Activated CD8-positive, alpha-beta T cell treated with anti-CD3 and anti-CD28 coated beads for 36 hours (primary cell): ENCODE results near the gene GJA4. TPM values are rescaled to one million over a fixed set of nuclear protein-coding genes. Genes with fewer than 3 reads are reported as not detected.

Source experiments
- ATAC-seq: fragments of 200-7000 bp; cut with Tn5 transposase; one replicate; pipeline ENCODE4 v1.10.0; 2021; ENCODE audit warnings: mild to moderate bottlenecking, moderate library complexity
- CTCF ChIA-PET: fragments of 350-600 bp; sonication (Branson Sonifier 250); formaldehyde crosslinking; loops from one replicate; lab custom pipeline; 2021; ENCODE audit warnings: antibody characterized with exemption; lab: Charles Lee
- POLR2A ChIA-PET: fragments of 350-600 bp; sonication (Branson Sonifier 250); formaldehyde crosslinking; loops from one replicate; lab custom pipeline; 2021; ENCODE audit warnings: antibody characterized with exemption; lab: Charles Lee
- DNase-seq: peaks from one replicate; pipeline ENCODE4 v3.0.0-alpha.2; 2020
- H3K27ac Mint-ChIP-seq: one replicate; pipeline ENCODE4 v1.8.0; 2021; ENCODE audit warnings: mild to moderate bottlenecking, mixed read lengths
- H3K27me3 Mint-ChIP-seq: one replicate; pipeline ENCODE4 v1.8.0; 2021; ENCODE audit warnings: mixed read lengths
- H3K36me3 Mint-ChIP-seq: one replicate; pipeline ENCODE4 v1.8.0; 2021; ENCODE audit warnings: low read depth, mixed read lengths
- H3K4me1 Mint-ChIP-seq: one replicate; pipeline ENCODE4 v1.8.0; 2021; ENCODE audit warnings: low read depth, mixed read lengths
- H3K4me3 Mint-ChIP-seq: one replicate; pipeline ENCODE4 v1.8.0; 2021; ENCODE audit warnings: mild to moderate bottlenecking, moderate library complexity, mixed read lengths
- H3K9me3 Mint-ChIP-seq: one replicate; pipeline ENCODE4 v1.8.0; 2021; ENCODE audit warnings: mixed read lengths
- CTCF ChIP-seq: fragments of 200-600 bp; IDR thresholded peaks from one replicate; pipeline ENCODE4 v1.8.0; 2022; ENCODE audit warnings: antibody characterized with exemption, mild to moderate bottlenecking
- intact Hi-C: fragments of 100-400 bp; cut with micrococcal nuclease; formaldehyde crosslinking; loops from one replicate; pipeline ENCODE4 v1.10.0; 2022
- total RNA-seq, 2 experiments: library from RNA; stranded (reverse); gene quantifications; one replicate each; pipeline ENCODE4 v1.2.3, GENCODE V29; 2021

The GJA4 gene
- total RNA-seq, 2 experiments from 2014 or later: not detected

DNA sequence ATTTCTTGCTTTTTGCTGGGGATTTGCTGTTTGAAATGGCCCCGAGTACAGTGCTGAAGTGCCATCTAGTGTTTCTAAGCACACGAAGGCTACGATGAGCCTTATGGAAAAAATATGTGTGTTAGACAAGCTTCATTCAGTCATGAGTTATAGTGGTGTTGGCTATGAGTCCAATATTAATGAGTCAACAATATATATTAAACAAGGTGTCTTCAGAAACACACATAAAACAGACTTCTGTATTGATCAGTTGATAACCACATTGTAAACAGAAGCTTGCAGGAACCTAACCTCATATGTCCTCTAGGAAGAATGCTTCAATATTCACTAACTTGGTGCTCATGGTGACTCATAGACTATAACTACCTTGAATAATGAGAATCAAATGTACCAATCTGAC is 39.6 kb upstream of the GJA4 start:
- ChIA-PET POLR2A (interaction anchor here (0.5 to 0.7 kb wide), 2 partner anchors 430 to 632 kb away, joined by 4 read pairs; no protein-coding TSS in a partner anchor), CTCF (interaction anchor here (2.9 kb wide), 1 partner anchor 10 kb away, joined by 21 read pairs; no protein-coding TSS in a partner anchor)
- no peak for TF ChIP-seq CTCF
- Mint-ChIP-seq H3K4me3 (no peak overlapping the region), H3K27ac (no peak overlapping the region), H3K27me3 (no peaks in the 10 kb centered on the region), H3K9me3 (no peaks in the 10 kb centered on the region), H3K4me1 (no peaks in the 10 kb centered on the region), H3K36me3 (no peaks in the 10 kb centered on the region)
- no peak for DNase-seq
- no peak for ATAC-seq
- intact Hi-C loops: no loop called here

GRCh38 chr1:34754964-34755637 is 37.7 kb upstream of the GJA4 start, which contains the start of gene GJB5:
TSS of gene GJB5 (plus strand) at chr1:34755047. CDS start at chr1:34757331, 2,284 bp downstream.
- ChIA-PET POLR2A (interaction anchor here (1.1 kb wide), 1 partner anchor 9 kb away, joined by 3 read pairs; no protein-coding TSS in a partner anchor), CTCF (no interaction called here)
- ATAC-seq (no peak), DNase-seq (no peak)
- no peak within 1 kb of the TSS for H3K4me3 Mint-ChIP-seq
- H3K36me3 Mint-ChIP-seq: no peaks in the 10 kb centered on the region
- H3K27me3 Mint-ChIP-seq: no peaks in the 10 kb centered on the region
- H3K9me3 Mint-ChIP-seq: no peaks in the 10 kb centered on the region
- TF ChIP-seq CTCF: no peak
- intact Hi-C loops: no loop called here
- no peaks in the 10 kb centered on the region for H3K4me1 Mint-ChIP-seq
- H3K27ac Mint-ChIP-seq: no peak within 1 kb of the TSS

- no peaks in the 10 kb centered on the region for H3K27me3 Mint-ChIP-seq
- ATAC-seq (no peak), DNase-seq (no peak)
- no peaks in the 10 kb centered on the region for H3K9me3 Mint-ChIP-seq
- H3K27ac Mint-ChIP-seq: no peak overlapping the region
- no peaks in the 10 kb centered on the region for H3K36me3 Mint-ChIP-seq
- H3K4me1 Mint-ChIP-seq: no peaks in the 10 kb centered on the region
- ChIA-PET POLR2A (interaction anchor here (1.1 kb wide), 1 partner anchor 9 kb away, joined by 3 read pairs; no protein-coding TSS in a partner anchor), CTCF (no interaction called here)
- no peak for TF ChIP-seq CTCF
- H3K4me3 Mint-ChIP-seq: no peak overlapping the region
- intact Hi-C loops: no loop called here
These were observed 36.8 kb upstream of the GJA4 start for GRCh38 chr1:34755961-34756360.

- Mint-ChIP-seq H3K36me3 (no peaks in the 10 kb centered on the region), H3K27ac (no peak overlapping the region), H3K4me3 (no peak overlapping the region), H3K9me3 (no peaks in the 10 kb centered on the region), H3K4me1 (no peaks in the 10 kb centered on the region), H3K27me3 (no peaks in the 10 kb centered on the region)
- intact Hi-C loops: no loop called here
- ATAC-seq (no peak), DNase-seq (no peak)
- POLR2A ChIA-PET: no interaction called here
- CTCF ChIA-PET: interaction anchor here (0.8 kb wide), 1 partner anchor 15 kb away, joined by 3 read pairs; no protein-coding TSS in a partner anchor
- TF ChIP-seq CTCF: no peak
These were observed 35.4 kb upstream of the GJA4 start for GRCh38 chr1:34757386-34757785.

- Mint-ChIP-seq H3K4me3 (no peak overlapping the region), H3K9me3 (no peaks in the 10 kb centered on the region), H3K27ac (no peak overlapping the region), H3K36me3 (no peaks in the 10 kb centered on the region), H3K27me3 (no peaks in the 10 kb centered on the region), H3K4me1 (no peaks in the 10 kb centered on the region)
- POLR2A ChIA-PET: interaction anchor here (1.0 kb wide), 1 partner anchor 1420 kb away, joined by 3 read pairs; no protein-coding TSS in a partner anchor
- CTCF ChIA-PET: interaction anchor here (0.7 to 1.4 kb wide), 2 partner anchors 16 to 94 kb away, joined by 4 to 6 read pairs; no protein-coding TSS in a partner anchor
- intact Hi-C loops: no loop called here
- ATAC-seq (no peak), DNase-seq (no peak)
- no peak for TF ChIP-seq CTCF
These were observed 34.0 kb upstream of the GJA4 start for GRCh38 chr1:34758751-34759150.
